Measurements from ENCODE around the gene SUN1.

DNA sequence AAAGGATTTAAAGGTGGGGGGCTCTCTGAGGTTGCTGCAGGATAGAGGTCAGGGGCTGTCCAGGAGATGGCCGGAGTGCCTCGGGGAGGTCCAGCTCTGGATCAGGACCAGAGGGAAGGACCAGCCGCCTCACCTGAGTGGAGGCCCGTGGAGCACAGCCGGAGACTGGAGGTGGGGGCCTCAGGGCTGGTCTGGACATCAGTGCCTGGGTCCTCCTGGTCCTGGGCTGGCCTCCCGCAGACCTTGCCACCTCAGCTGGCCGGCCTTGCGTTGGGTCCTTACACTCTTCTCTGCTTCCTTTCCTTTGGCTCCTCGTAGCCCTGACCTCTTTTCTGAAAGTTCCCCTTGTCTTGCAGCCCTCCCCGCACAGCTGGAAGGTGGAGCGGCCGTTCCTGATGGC lies 2.0 kb downstream of the SUN1 start:
- no peak for TF ChIP-seq POLR2A (IDR thresholded peaks at IDR 0.05)
- TF ChIP-seq, protein P1, sequence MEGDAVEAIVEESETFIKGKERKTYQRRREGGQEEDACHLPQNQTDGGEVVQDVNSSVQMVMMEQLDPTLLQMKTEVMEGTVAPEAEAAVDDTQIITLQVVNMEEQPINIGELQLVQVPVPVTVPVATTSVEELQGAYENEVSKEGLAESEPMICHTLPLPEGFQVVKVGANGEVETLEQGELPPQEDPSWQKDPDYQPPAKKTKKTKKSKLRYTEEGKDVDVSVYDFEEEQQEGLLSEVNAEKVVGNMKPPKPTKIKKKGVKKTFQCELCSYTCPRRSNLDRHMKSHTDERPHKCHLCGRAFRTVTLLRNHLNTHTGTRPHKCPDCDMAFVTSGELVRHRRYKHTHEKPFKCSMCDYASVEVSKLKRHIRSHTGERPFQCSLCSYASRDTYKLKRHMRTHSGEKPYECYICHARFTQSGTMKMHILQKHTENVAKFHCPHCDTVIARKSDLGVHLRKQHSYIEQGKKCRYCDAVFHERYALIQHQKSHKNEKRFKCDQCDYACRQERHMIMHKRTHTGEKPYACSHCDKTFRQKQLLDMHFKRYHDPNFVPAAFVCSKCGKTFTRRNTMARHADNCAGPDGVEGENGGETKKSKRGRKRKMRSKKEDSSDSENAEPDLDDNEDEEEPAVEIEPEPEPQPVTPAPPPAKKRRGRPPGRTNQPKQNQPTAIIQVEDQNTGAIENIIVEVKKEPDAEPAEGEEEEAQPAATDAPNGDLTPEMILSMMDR (IDR thresholded peaks at IDR 0.05), result no peak

Measured in uterus (tissue), 2 donors.